GM20000 (cell line): ENCODE measurements around the gene HECTD3.
"Not testable (repeated sequence)": the region's sequence is repeated elsewhere in the genome, so short reads cannot be mapped to it uniquely, and the experiment has no call there.

Experiments
- DNase-seq: peaks from one replicate; pipeline ENCODE4 v3.0.0; 2012; ENCODE audit warnings: low spot score
- CTCF ChIP-seq: IDR thresholded peaks from 2 replicates; pipeline ENCODE4 v1.5.1; 2012; ENCODE audit warnings: mild to moderate bottlenecking, control low read depth; ENCODE audit errors: extremely low read depth, missing control alignments

Gene HECTD3

GRCh38 chr1:45008076-45008475 is 3.0 kb downstream of the HECTD3 start:
- no peak for DNase-seq
- TF ChIP-seq CTCF, result no peak

- no peak for TF ChIP-seq CTCF
- DNase-seq, result no peak
Observed at GRCh38 chr1:45007311-45007710, 3.8 kb downstream of the HECTD3 start.

GRCh38 chr1:45005761-45006160 is 5.4 kb downstream of the HECTD3 start:
- DNase-seq, result no peak
- TF ChIP-seq CTCF, result no peak

- DNase-seq, result no peak
- no peak for TF ChIP-seq CTCF
Observed at GRCh38 chr1:45004281-45004920, 6.7 kb downstream of the HECTD3 start.

- no peak for TF ChIP-seq CTCF
- no peak for DNase-seq
Observed at GRCh38 chr1:45003741-45004140, 7.4 kb downstream of the HECTD3 start.

GRCh38 chr1:45002650-45003645 is 8.2 kb downstream of the HECTD3 start:
- TF ChIP-seq CTCF, result no peak
- no peak for DNase-seq

GRCh38 chr1:45001576-45001975 is 9.5 kb downstream of the HECTD3 start:
- DNase-seq, result not testable (repeated sequence)

GRCh38 chr1:45001011-45001481 is 10.1 kb downstream of the HECTD3 start:
- no peak for TF ChIP-seq CTCF

More at GRCh38 chr1:45001011-45001481, 10.1 kb downstream of the HECTD3 start:
- DNase-seq, result no peak
